Measurements from ENCODE around the gene TRRAP.

TRRAP gene

DNA sequence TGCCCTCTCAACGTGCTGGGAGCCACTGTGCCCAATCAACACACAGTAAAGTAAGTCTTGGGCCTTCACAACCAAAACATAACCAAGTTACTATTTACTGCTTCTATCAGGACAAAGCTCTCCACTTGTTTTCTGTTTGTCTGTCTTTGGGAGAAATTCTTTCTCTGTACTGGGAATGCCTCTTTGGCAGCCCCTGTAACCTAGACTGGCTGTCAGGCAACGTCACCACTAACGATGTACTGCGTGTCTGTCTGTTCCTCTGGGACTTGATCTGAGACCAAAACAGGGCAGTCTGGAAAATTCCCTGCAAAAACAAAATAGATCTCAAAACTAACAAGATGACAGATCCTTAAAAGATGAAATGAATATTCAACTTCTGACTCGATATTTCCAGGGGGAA, 152.6 kb downstream of the TRRAP start:
- H3K27me3 ChIP-seq (ENCODE audit: insufficient read depth, low read length), result no peaks in the 10 kb centered on the region
- no peak overlapping the region for H3K23ac ChIP-seq (ENCODE audit: low read length)
- no peak overlapping the region for H2AFZ ChIP-seq (ENCODE audit: insufficient read depth, low read length, poor library complexity)
- no peak overlapping the region for H2BK5ac ChIP-seq (ENCODE audit: low read depth, low read length, poor library complexity)
- DNase-seq, result no peak
- no peak overlapping the region for H2BK120ac ChIP-seq (ENCODE audit: insufficient read depth, low read length, poor library complexity)
- H2BK12ac ChIP-seq (ENCODE audit: low read length), result no peak overlapping the region
- no peak overlapping the region for H3K4me3 ChIP-seq (ENCODE audit: low read depth, low read length)
- H3K36me3 ChIP-seq (ENCODE audit: control insufficient read depth in 1 of 2, insufficient read depth in 2 of 2, low read length in 2 of 2), result peaks cover 66 to 75% of the 10 kb centered on the region in 2 experiments
- no peak overlapping the region for H3K14ac ChIP-seq (ENCODE audit: low read length)
- H3K18ac ChIP-seq (ENCODE audit: low read length), result no peak overlapping the region
- no peak overlapping the region for H4K8ac ChIP-seq (ENCODE audit: low read depth, low read length)
- no peak overlapping the region for H3K4ac ChIP-seq (ENCODE audit: low read depth, low read length)
- H3K27ac ChIP-seq (ENCODE audit: low read depth, low read length), result no peak overlapping the region
- no peaks in the 10 kb centered on the region for H3K79me2 ChIP-seq (ENCODE audit: control insufficient read depth, insufficient read depth, low read length, poor library complexity)
- no peak overlapping the region for H3K9ac ChIP-seq (ENCODE audit: low read length)
- no peaks in the 10 kb centered on the region for H3K79me1 ChIP-seq (ENCODE audit: low read length)
- no peak overlapping the region for H3K4me2 ChIP-seq (ENCODE audit: low read length)
- no peaks in the 10 kb centered on the region for H3K4me1 ChIP-seq (ENCODE audit: control insufficient read depth in 1 of 2, insufficient read depth in 2 of 2, low read length in 2 of 2)
- no CpG with 5 or more reads among the region's 5 CpGs for WGBS (ENCODE audit: extremely low coverage, insufficient coverage, insufficient read length)
- H4K12ac ChIP-seq (ENCODE audit: low read depth, low read length), result no peak overlapping the region
- no peaks in the 10 kb centered on the region for H3K9me3 ChIP-seq (ENCODE audit: insufficient read depth, low read depth, low read length)
- H2AK5ac ChIP-seq (ENCODE audit: low read length), result no peak overlapping the region
- H4K91ac ChIP-seq (ENCODE audit: low read depth, low read length), result no peak overlapping the region

GRCh38 chr7:99031496-99031895, 153.2 kb downstream of the TRRAP start:
- Histone ChIP-seq H3K23ac (ENCODE audit: low read length) (no peak overlapping the region), H2AK5ac (ENCODE audit: low read length) (no peak overlapping the region), H4K91ac (ENCODE audit: low read depth, low read length) (no peak overlapping the region), H4K12ac (ENCODE audit: low read depth, low read length) (no peak overlapping the region), H3K27me3 (ENCODE audit: insufficient read depth, low read length) (no peaks in the 10 kb centered on the region), H2BK12ac (ENCODE audit: low read length) (no peak overlapping the region), H3K14ac (ENCODE audit: low read length) (no peak overlapping the region), H3K79me2 (ENCODE audit: control insufficient read depth, insufficient read depth, low read length, poor library complexity) (no peaks in the 10 kb centered on the region), H2BK5ac (ENCODE audit: low read depth, low read length, poor library complexity) (no peak overlapping the region), H3K4me2 (ENCODE audit: low read length) (no peak overlapping the region), H2AFZ (ENCODE audit: insufficient read depth, low read length, poor library complexity) (no peak overlapping the region), H3K18ac (ENCODE audit: low read length) (no peak overlapping the region), H3K4me3 (ENCODE audit: low read depth, low read length) (no peak overlapping the region), H3K27ac (ENCODE audit: low read depth, low read length) (no peak overlapping the region), H3K4ac (ENCODE audit: low read depth, low read length) (no peak overlapping the region), H4K8ac (ENCODE audit: low read depth, low read length) (no peak overlapping the region), H3K4me1 (ENCODE audit: control insufficient read depth in 1 of 2, insufficient read depth in 2 of 2, low read length in 2 of 2) (no peaks in the 10 kb centered on the region), H3K9me3 (ENCODE audit: insufficient read depth, low read depth, low read length) (no peaks in the 10 kb centered on the region), H3K79me1 (ENCODE audit: low read length) (no peaks in the 10 kb centered on the region), H2BK120ac (ENCODE audit: insufficient read depth, low read length, poor library complexity) (no peak overlapping the region), H3K9ac (ENCODE audit: low read length) (no peak overlapping the region), H3K36me3 (ENCODE audit: control insufficient read depth in 1 of 2, insufficient read depth in 2 of 2, low read length in 2 of 2) (peaks cover 72 to 80% of the 10 kb centered on the region in 2 experiments)
- DNase-seq, result no peak
- WGBS (ENCODE audit: extremely low coverage, insufficient coverage, insufficient read length), result no CpG with 5 or more reads among the region's 7 CpGs

- H2BK12ac ChIP-seq (ENCODE audit: low read length), result no peak overlapping the region
- no peak overlapping the region for H3K4me2 ChIP-seq (ENCODE audit: low read length)
- H3K23ac ChIP-seq (ENCODE audit: low read length), result no peak overlapping the region
- H4K8ac ChIP-seq (ENCODE audit: low read depth, low read length), result no peak overlapping the region
- no peak overlapping the region for H2BK5ac ChIP-seq (ENCODE audit: low read depth, low read length, poor library complexity)
- H2AK5ac ChIP-seq (ENCODE audit: low read length), result no peak overlapping the region
- no CpG with 5 or more reads among the region's 15 CpGs for WGBS (ENCODE audit: extremely low coverage, insufficient coverage, insufficient read length)
- no peak overlapping the region for H2BK120ac ChIP-seq (ENCODE audit: insufficient read depth, low read length, poor library complexity)
- H4K12ac ChIP-seq (ENCODE audit: low read depth, low read length), result no peak overlapping the region
- no peak overlapping the region for H2AFZ ChIP-seq (ENCODE audit: insufficient read depth, low read length, poor library complexity)
- H3K14ac ChIP-seq (ENCODE audit: low read length), result no peak overlapping the region
- DNase-seq, result no peak
- no peak overlapping the region for H4K91ac ChIP-seq (ENCODE audit: low read depth, low read length)
- H3K79me1 ChIP-seq (ENCODE audit: low read length), result no peaks in the 10 kb centered on the region
- no peaks in the 10 kb centered on the region for H3K27me3 ChIP-seq (ENCODE audit: insufficient read depth, low read length)
- H3K4me3 ChIP-seq (ENCODE audit: low read depth, low read length), result no peak overlapping the region
- H3K4me1 ChIP-seq (ENCODE audit: control insufficient read depth in 1 of 2, insufficient read depth in 2 of 2, low read length in 2 of 2), result no peaks in the 10 kb centered on the region
- no peak overlapping the region for H3K4ac ChIP-seq (ENCODE audit: low read depth, low read length)
- H3K9me3 ChIP-seq (ENCODE audit: insufficient read depth, low read depth, low read length), result no peaks in the 10 kb centered on the region
- no peak overlapping the region for H3K18ac ChIP-seq (ENCODE audit: low read length)
- no peak overlapping the region for H3K27ac ChIP-seq (ENCODE audit: low read depth, low read length)
- H3K9ac ChIP-seq (ENCODE audit: low read length), result no peak overlapping the region
- no peaks in the 10 kb centered on the region for H3K79me2 ChIP-seq (ENCODE audit: control insufficient read depth, insufficient read depth, low read length, poor library complexity)
- H3K36me3 ChIP-seq (ENCODE audit: control insufficient read depth in 1 of 2, insufficient read depth in 2 of 2, low read length in 2 of 2), result peaks cover 82 to 91% of the 10 kb centered on the region in 2 experiments
These were observed 154.6 kb downstream of the TRRAP start for GRCh38 chr7:99032928-99033327.

GRCh38 chr7:99033765-99034164, 155.4 kb downstream of the TRRAP start:
- H3K14ac ChIP-seq (ENCODE audit: low read length), result no peak overlapping the region
- H3K18ac ChIP-seq (ENCODE audit: low read length), result peak overlapping the region; percentile 7

More at GRCh38 chr7:99033765-99034164, 155.4 kb downstream of the TRRAP start:
- Histone ChIP-seq H2AFZ (ENCODE audit: insufficient read depth, low read length, poor library complexity) (no peak overlapping the region), H3K27ac (ENCODE audit: low read depth, low read length) (no peak overlapping the region), H3K9me3 (ENCODE audit: insufficient read depth, low read depth, low read length) (no peaks in the 10 kb centered on the region), H3K36me3 (ENCODE audit: control insufficient read depth in 1 of 2, insufficient read depth in 2 of 2, low read length in 2 of 2) (peaks cover 82 to 91% of the 10 kb centered on the region in 2 experiments), H2BK120ac (ENCODE audit: insufficient read depth, low read length, poor library complexity) (no peak overlapping the region), H3K4me1 (ENCODE audit: control insufficient read depth in 1 of 2, insufficient read depth in 2 of 2, low read length in 2 of 2) (no peaks in the 10 kb centered on the region), H3K79me2 (ENCODE audit: control insufficient read depth, insufficient read depth, low read length, poor library complexity) (no peaks in the 10 kb centered on the region), H3K4me2 (ENCODE audit: low read length) (no peak overlapping the region), H3K4me3 (ENCODE audit: low read depth, low read length) (no peak overlapping the region), H2AK5ac (ENCODE audit: low read length) (no peak overlapping the region), H3K9ac (ENCODE audit: low read length) (no peak overlapping the region), H3K27me3 (ENCODE audit: insufficient read depth, low read length) (no peaks in the 10 kb centered on the region), H2BK12ac (ENCODE audit: low read length) (no peak overlapping the region), H3K23ac (ENCODE audit: low read length) (no peak overlapping the region), H3K4ac (ENCODE audit: low read depth, low read length) (no peak overlapping the region), H4K91ac (ENCODE audit: low read depth, low read length) (no peak overlapping the region), H3K79me1 (ENCODE audit: low read length) (no peaks in the 10 kb centered on the region), H4K12ac (ENCODE audit: low read depth, low read length) (no peak overlapping the region), H4K8ac (ENCODE audit: low read depth, low read length) (no peak overlapping the region), H2BK5ac (ENCODE audit: low read depth, low read length, poor library complexity) (no peak overlapping the region)
- WGBS (ENCODE audit: extremely low coverage, insufficient coverage, insufficient read length), result no CpG with 5 or more reads among the region's 4 CpGs
- DNase-seq, result no peak
